Right kidney (tissue), 1 donor: ENCODE results near the gene IL1RAPL1.

Experiments
- DNase-seq: peaks from one replicate; pipeline ENCODE4 v3.0.0-alpha.2; 2016

IL1RAPL1 gene

DNA sequence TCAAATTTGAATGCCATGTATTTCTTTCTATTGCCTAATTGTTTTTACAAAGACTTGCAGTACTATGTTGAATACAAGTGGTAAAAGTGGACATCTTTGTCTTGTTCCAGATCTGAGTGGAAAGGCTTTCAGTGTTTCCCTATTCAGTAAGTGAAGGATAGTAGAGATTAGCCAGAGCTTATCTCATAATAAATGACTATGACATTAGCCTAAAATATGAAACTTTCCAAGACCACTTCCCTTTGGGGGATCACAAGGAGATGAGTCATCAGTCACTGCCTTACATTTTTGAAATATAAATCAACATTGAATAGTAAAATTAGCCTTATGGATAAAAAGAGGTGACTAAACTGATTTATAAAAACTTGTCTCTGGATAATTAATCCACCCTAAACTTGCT, 1074.0 kb downstream of the IL1RAPL1 start:
- no peak for DNase-seq

DNA sequence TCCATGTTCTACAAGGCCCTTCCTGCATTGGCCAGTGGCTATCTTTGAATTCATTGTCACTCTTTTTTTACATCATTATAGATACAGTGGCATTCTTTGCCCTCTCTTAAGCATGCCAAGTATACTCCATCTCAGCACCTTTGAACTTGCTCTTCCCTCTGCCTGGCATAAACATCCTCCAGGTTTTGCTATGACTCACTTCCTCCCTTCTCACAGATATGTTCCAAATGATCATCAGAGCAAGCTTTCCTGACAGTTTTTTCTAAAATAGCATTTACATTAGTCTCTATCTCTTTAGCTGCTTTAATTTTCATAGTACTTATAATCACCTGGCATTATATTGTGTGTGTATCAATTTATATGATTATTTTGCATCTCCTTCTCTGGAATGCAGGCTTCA, 1074.9 kb downstream of the IL1RAPL1 start:
- no peak for DNase-seq

DNA sequence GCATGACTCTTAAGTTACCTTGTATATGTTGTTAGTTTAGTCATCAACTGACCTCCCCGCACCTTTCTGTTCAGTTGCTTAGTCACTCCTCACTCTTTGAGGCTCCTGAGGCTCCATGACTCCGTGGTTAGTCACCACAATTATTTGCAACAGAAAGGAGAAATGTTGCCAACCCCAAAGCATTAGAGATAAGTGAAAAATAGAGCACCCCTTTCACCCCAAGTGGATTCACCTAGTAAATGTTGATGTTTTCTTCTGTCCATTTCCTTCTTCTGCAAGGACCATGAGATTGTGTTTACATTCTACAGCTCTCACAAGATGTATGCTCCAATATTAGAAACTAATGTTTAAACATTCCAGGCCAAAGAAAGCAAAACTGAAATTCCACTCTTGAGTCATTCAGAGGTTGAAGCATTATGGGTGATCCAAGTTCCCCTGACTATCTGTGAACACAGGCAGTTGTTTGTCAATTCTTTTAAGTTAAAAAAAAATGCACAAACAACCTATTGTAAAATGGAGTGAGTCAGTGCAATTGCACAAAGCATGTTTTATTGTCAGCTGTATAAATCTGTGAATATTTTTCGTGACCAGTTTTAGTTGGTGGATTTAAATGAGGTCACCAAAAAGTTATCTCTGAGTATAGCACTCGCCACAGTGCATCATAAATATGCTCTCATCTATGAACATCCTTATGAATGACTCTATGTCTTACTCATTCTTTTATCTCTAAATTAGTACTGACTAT, 1075.7 kb downstream of the IL1RAPL1 start:
- DNase-seq, result no peak

DNA sequence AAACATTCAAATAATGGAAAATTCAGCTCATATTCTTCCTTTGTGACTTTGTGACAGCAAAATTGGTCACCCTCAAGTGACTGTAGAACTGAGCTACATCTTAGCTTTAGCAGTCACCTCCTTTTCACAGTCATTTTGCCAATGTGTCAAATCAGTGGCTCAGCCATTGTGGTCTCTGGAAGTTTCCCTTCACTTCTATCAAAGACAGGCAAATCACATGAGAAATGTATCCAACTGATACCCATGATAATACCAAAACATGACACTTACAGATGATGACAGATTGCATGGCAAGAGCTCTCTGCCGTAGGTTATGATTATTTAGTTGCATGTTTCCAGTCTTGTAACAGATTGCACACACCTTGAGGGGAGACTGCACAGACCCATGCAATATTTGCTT, 1078.3 kb downstream of the IL1RAPL1 start:
- no peak for DNase-seq

DNA sequence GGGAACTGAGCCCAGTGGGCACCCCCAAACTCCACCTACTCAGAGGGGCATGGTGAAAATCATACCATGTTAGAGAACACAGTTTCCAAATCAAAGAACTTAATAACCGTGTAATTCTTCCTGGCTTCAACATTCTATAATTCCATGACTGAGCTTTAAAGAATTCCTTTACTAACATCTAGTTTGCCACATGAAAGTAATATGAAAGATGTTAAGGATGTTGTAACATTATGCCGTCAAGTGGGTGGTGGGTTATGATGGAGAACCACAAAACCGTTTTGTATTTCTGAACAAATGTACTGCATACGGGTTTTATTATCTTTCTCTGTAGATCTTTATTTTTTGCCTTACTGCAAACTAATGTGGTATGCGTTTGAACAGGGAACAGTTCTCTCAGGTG, 1079.1 kb downstream of the IL1RAPL1 start:
- no peak for DNase-seq

DNA sequence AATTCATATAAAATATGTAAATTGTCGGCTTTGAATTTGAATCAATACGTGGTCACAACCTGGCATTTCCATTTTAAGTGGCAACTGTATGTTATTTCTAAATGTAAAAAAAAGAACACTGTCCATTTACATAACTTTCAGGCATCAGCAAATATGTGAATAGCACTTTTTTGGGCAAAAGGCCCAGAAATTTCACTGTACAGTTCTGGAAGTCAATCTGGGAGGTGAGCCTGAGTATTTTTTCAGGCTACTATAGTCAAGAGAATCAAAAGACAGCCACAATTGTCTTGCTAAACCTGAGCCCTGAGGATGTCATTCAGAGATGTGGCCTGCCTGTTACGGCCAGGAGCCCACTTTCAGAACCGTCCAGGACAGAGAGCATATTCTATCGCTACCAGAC, 1084.2 kb downstream of the IL1RAPL1 start:
- no peak for DNase-seq

DNA sequence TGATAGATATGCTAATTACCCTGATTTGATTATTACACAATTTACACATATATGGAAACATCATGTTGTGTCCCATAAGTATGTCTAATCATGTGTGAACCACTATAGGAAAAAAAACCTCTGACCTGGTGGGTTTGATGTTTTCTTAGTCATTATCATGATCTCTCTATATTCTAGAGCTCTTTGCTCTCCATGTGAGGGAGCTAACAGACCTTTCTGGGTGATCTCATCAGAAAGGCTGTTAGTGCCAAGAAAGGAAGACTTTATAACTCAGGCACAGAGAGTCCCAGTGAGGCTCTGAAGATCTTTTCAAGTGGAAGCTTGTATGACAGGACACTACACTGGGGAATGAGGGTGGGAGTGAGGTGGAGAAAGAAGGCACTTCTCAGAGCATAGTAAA, 1100.4 kb downstream of the IL1RAPL1 start:
- DNase-seq, result no peak

DNA sequence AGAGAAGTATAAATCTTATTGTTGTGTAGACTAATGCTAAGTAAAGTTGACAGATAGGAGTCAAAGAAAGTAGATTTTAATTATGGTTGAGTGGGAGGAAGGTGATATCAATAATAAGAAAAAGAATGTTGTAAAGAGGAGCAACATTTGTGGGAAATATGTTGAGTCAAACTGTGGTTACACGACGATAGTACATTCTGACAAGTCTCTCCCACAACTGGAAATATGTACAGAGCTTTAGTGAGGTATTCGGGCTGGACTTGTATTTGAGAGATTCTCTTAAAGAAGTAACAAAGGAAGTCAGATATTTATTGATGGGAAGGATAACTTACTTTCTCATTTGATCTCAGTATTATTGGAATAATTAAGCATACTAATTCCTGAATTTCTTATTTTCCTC, 1102.8 kb downstream of the IL1RAPL1 start:
- no peak for DNase-seq

DNA sequence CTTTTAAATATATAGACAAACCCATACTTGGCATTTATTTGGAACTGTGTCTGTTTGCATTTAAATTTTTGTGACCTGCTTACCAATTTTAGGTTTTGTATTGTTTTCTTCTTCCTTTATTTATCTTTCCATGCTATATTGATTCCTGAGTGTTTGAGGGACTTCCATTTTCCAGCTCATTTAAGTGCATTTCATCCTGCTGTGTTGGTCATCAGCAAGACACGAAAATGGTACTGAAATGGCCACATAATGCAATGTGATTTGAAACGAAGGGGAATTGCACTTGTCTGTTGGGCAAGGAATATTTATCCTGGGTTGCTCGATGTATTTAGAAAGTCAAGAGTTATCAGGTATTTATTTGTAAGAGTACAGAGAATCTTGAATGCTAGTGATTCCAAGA, 1103.8 kb downstream of the IL1RAPL1 start:
- DNase-seq, result no peak

DNA sequence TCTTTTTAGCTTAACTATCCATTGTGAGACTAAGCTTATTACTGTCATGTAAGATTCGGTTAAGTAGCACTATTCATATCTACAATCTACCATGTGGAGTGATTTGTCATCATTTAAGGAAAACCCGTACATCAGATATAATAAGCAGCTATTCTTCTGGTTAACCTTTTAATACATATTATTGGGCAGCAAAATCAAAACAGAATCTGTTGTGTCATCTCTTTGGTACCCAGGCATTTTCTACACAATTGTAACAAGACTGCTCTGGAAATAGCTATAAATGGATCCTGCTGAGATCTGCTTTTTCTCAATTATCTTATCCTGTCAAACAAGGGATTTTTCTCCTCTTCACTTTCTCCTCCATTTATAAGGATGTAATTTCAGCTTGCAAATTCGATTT, 1106.7 kb downstream of the IL1RAPL1 start:
- DNase-seq, result no peak

DNA sequence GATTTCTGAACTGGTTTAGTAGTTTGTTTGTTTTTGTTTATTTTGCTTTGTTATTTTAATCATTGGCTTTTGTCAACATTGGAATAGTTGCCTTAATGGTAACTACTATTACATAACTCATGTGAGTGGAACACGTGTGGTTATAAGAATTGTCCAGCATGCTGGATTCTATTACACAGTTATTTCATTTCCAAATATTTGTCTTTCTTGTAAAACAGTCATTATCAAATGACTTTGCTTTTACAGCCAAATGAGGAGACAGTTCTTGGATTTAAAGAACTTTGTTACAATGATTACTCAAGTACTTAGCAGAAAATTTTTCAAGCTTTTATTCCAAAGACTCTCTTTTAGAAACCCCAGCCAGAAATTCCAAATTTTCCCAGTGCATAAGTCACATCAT, 1112.0 kb downstream of the IL1RAPL1 start:
- no peak for DNase-seq

DNA sequence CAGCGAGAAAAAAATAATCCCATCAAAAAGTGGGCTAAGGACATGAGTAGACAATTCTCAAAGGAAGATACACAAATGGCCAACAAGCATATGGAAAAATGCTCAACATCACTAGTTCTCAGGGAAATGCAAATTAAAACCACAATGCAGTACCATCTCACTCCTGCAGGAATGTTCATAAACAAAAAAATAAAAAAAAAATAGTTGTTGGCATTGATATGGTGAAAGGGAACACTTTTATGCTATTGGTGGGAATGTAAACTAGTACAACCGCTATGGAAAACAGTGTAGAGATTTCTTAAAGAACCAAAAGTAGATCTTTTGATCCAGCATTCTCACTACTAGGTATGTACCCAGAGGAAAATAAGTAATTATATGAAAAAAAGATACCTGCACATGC, 1119.8 kb downstream of the IL1RAPL1 start:
- DNase-seq, result no peak

DNA sequence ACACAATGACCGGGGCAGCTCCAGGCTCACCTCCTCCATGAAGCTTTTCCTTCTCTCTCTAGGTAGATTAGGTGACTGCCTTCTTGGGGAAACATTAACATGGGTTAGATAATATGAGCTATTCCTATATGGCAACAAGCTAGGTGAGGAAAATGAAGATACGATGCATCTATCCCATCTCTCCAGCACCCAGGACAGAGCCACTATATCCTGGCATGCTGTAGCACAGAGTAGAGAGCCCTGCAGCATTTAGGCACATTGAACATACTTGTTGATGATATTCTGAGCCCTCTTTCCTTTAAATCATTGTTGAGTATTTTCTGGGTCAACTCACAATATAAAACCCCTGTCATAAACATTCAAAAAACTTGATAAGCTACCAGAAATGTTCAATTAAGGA, 1133.9 kb downstream of the IL1RAPL1 start:
- no peak for DNase-seq

DNA sequence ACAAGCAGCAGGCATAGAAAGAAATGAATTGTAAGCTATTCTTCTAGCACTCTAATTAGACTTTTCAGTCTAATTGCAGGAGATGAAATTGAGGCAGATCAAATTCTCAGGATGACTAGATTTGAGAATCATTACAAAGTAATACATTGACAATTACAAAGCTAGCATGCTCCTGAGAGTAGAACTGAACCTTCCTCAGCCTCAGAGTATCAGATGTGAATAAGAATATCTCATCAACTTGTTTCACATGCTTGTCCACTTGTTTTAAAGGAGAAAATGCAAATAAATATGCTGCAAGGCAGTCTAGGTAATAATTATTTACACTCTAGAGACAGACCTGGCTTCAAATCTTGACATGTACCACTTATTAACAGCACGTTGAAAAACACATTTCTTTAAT, 1137.1 kb downstream of the IL1RAPL1 start:
- no peak for DNase-seq

DNA sequence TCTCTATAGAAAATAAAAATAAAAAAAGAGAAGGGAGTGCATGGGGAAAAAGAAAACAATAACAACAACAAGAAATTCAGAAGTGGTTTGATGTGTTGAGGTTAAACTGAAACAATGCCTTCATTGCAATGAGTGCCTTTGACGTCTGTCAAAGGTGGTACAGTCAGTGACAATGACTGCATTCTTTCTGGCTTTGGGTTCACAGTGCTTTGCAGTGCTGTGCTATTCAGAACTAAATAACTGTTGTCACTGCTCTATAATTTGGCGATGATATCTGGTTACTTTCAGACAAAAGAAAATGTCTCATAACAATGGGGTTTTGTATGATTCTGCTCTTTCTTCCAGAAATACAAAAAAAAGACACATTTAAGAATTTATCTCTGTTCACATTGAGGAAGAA, 1139.6 kb downstream of the IL1RAPL1 start:
- DNase-seq, result no peak

DNA sequence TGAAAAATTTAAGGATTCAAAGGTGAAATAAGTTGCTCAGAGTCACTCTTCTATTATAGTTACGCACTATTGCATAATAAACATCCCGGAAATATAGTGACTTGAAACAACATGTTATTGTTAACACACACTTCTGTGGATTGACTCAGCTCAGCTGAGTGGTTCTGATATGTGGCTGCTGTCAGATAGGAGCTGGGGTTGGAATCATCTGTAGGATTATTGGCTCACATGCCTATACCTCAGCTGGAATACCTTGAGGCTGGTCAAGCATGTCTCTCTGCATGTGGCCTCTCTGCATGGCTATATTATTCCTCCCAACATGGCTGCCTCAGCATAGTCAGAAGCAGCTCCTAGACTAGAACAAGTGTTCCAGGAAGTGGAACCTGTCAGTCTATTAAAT, 1141.4 kb downstream of the IL1RAPL1 start:
- no peak for DNase-seq

DNA sequence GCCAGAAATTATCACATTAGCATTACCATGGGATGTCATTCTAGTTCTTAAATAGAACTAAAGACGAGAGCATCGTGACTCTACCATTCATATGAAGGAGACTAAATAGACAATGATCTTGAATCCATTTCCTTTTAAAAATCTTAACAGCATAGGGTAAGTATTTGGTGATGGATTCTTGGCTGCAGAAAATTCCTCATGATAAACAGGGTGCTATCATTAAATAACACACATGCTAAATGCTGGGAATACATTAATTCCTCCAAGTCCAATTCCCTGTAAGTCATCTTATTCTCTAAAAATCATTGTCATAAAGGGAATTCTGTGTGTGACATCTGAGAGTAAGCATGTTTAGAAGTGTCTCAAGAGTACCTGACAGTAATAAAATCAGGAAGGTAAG, 1157.7 kb downstream of the IL1RAPL1 start:
- DNase-seq, result no peak

DNA sequence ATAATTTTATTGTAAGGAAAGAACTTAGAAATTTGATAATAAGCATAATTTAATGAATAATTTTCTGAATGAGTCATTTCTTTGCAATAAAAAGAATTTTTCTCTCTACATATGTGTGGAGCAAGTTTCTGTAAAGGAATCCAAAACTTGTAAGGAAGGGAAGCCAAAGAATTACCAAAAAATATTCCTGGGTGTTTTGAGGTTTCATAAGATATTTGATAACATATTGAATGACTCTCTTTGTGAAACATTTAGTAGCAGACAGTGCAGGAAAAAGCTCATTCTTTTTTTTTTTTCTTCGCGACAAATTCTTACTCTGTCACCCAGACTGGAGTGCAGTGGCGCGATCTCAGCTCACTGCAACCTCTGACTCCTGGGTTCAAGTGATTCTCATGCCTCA, 1159.1 kb downstream of the IL1RAPL1 start:
- no peak for DNase-seq

DNA sequence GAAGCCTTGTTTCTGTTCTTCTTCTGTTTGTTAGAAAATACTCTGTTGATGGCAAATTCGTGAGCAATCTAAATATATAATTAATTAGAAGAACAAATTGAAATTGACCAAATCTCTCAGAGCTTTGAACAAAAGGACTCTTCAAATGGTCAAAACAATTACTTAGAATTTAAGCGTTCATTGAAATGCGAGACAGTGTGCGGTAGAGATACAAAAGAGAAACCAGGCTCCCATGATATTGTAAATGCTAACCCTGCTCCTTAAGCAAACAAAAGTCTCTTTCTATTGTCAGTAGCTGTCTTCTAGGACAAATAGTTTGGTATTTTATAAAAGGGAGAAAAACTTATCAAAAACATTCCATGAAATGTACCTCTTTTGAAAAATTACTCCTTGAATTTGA, 1174.8 kb downstream of the IL1RAPL1 start:
- DNase-seq, result no peak

DNA sequence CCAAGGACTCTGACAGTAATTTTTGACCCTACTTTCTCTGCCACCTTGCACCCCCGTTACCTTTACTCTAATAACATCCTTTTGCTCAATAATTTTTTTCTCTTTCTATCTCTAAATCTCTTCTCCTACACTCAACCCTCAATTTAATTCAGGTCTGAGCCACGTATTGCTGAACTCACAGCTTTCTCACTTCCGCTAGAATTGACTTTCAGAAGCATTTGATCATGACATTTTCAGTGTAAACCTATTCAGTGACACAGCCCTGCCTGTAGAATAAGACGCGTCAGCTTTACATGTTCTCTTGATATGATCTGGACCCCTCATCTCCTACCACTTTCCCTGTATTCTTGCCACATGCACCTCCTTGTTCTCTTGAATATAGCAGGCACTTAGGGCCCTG, 1188.6 kb downstream of the IL1RAPL1 start:
- DNase-seq, result no peak

DNA sequence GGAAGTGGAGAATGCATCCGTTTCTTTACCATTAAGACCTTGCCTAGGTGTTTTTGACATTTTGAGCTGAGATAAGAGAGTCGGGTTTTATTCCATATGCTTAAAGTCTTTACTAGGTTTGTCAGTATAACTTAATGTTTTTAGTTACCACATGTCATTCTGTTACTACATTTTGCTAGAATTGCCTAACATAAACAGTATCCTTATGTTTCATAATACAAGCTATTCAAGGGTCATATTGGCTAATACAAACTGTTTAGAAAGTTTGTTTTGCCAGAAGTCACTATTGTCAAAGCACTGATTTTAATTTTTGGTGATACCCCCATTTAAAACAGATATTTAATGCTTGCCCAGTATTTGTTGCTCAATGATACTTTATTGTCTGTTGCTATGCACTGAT, 1200.4 kb downstream of the IL1RAPL1 start:
- no peak for DNase-seq

DNA sequence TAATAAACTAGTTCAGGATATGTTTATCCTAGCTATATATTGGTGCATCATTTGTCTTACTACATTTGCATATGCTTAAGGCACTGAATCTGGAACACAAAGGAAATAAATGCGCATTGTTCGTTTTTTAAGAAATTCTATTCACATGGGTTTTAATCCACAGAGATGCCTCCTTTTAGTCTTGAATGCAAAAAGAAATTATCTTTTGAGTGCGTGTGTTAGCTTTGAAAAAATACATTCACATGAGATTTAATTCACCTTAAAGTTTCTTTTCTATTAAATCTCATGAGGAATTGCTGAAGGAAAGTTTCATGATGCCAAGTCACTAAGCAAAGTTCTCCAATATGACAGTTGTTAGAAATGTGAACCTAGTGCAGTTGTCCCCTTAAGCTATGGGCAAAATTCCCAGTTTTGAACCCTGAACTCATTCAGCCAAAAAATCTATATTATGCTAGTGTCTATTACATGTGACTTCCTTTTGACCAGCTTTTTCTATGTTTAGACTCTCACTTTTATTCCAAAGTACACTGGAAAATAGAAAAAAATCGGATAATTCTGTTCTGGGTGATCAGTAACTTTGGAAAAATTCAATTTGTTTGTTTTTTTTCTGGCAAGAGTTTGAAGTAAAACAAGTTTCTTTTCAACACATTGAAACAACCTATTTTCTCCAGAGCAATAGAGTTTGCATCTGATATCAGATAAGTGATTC, 1201.9 kb downstream of the IL1RAPL1 start:
- no peak for DNase-seq

DNA sequence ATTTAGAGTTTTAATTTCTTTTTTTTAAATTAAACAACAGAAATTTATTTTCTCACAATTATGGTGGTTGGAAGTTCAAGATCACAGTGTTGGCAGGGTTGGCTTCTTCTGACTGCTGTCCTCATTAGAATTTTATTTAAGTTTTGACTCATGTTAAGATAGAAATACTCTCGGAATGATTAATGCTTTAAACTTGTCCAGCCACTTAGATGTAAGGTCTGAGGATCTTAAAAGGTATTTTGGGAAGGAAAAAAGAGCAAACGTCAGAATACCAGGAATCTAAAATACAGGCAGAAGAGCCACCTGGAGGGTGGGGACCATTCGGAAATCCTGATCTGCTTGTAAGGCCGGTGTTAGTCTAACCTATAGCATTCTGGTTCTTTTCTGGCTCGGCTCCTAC, 1205.1 kb downstream of the IL1RAPL1 start:
- DNase-seq, result no peak

DNA sequence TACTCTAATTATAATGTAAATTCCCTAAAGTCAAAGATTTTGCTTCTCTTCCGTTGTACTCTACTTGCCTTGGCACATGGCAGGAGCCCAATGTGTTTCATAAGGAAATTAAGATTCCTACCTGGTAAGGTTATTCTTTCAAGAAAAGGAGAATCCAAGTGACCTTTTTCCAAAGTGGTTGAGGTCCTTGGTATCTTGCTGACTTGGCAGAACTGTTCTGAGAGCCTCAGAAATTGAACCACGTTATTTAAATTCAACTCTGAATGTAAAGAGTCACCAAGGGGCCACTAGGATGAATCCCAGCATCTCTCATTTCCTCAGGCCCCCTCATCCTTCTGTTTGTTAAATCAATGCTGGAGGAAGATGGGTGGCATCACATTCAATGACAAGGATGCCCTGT, 1209.9 kb downstream of the IL1RAPL1 start:
- no peak for DNase-seq
